ENCODE results near the gene UBE2O.

DNA sequence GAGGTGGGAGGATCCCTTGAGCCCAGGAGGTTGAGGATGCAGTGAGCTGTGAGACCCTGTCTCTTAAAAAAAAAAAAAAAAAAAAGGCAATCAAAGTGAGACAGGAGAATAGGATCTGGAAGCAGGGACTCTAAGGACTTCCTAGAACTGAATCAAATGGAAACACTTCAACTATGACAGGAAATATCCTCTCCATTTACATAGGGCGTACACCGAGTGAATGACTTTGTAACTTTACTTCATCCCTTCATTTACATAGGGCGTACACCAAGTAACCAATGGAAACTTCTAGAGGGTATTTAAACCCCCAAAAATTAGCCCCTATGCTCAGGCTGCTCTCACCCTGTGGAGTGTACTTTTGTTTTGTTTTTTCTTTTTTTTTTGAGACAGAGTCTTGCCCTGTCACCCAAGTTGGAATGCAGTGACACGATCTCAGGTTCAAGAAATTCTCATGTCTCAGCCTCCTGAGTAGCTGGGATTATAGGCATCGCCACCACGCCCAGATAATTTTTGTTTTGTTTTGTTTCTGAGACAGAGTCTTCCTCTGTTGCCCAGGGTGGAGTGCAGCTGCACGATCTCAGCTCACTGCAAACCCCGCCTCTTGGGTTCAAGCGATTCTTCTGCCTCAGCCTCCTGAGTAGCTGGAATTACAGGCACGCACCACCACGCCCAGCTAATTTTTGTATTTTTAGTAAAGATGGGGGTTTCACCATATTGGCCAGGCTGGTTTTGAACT, 89.7 kb downstream of the UBE2O start:
- TF ChIP-seq CTCF (conservative IDR thresholded peaks at IDR 0.05; ENCODE audit: low read depth, low read length), result no peak
- TF ChIP-seq EZH2 (IDR thresholded peaks at IDR 0.05; ENCODE audit: low read length, unreplicated experiment), result no peak

Data from PC-3 (cell line).